NCI-H2196 (cell line): ENCODE measurements around the gene RPP30.
"Not testable (repeated sequence)": the region's sequence is repeated elsewhere in the genome, so short reads cannot be mapped to it uniquely, and the experiment has no call there.

Experiments
- DNase-seq: peaks from one replicate; lab custom pipeline; 2025; ENCODE audit not compliant: unreplicated experiment; lab: John Stamatoyannopoulos, UW

Gene RPP30

GRCh38 chr10:90866050-90866598, 5.7 kb upstream of the RPP30 start:
- DNase-seq: no peak

GRCh38 chr10:90871279-90871765, 452 bp upstream of the RPP30 start:
- no peak for DNase-seq

GRCh38 chr10:90872648-90873020, 860 bp downstream of the RPP30 start:
- no peak for DNase-seq

DNA sequence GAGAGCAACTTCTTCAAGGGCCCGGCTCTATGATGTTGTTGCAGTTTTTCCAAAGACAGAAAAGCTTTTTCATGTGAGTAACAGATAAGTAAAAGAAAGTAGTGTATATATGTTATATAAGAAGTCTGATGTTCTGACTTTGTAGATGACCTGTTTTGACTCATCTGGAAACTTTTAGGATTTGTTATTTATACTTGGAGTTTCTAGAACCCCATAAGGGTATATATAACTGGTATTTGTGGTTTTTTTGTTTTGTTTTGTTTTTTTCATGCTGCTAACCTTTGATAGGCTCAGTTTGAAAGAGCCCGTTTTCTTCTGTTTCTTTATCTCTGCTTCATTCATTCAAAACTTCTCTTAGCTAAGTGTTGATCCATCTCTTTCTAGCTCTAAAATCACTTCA, 7.3 kb downstream of the RPP30 start:
- no peak for DNase-seq

- peak; percentile 5 for DNase-seq
These were observed 8.4 kb downstream of the RPP30 start for GRCh38 chr10:90880059-90880719.

DNA sequence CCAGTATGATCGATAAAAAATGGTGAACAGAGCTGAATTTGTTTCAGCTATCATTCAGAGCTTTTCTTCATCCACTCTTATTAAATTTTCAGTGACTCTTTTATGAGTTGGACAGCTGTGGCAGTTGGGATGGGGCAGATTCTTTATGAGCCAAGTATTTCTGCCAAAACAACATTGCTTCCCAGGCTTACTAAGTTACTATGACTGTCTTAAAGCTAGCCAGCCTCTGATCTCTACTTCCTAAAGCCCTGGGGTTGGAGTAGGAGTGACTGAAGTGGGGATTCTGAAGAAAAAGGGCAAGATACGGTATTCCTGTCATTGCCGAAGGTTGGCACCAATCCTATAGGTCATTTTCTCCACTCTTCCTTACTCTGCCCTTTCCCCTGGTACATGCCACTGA, 12.7 kb downstream of the RPP30 start:
- no peak for DNase-seq

- DNase-seq: no peak
These were observed 13.4 kb downstream of the RPP30 start for GRCh38 chr10:90885176-90885575.

- DNase-seq: no peak
These were observed 15.8 kb downstream of the RPP30 start for GRCh38 chr10:90887555-90887954.

DNA sequence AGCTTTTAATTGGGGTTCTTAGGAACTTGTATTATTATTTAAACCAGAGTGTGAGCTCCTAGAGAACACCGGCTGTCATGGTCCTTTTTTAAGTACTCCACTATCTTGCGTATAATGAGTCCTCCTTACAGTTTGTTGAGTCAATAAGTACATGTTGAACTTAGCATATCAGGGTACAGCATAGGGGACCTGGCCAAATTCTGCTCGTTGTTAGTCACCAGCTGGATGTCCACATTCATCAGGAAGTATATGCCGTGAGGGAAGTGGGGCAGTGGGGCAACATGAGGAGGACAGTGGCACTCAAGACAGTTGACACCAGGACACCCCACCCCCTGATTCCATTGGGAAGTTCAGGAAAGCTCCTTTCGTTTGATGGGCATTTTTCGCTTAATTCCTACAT, 16.6 kb downstream of the RPP30 start:
- no peak for DNase-seq

GRCh38 chr10:90889636-90890035, 17.9 kb downstream of the RPP30 start:
- no peak for DNase-seq

- no peak for DNase-seq
These were observed 18.6 kb downstream of the RPP30 start for GRCh38 chr10:90890347-90890746.

DNA sequence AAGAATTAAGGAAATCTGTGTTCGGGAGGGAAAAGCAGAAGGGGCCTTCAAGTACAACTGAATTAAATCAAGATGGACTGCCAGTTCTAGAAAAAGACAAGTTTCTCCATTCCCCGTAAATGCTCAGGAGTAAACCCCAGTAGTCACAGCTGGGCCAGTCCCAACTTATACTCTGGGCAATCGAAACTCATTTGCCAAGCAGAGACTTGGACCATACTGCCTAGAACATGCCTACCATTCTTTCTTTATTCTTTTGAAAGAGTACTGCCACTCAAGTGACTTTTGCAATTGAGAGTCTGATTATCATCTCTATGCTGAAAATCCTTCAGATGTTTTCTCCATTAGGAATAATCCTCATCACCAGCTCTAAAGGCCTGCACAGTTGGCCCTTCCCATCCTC, 21.4 kb downstream of the RPP30 start:
- DNase-seq: no peak

GRCh38 chr10:90896916-90897315, 25.1 kb downstream of the RPP30 start:
- DNase-seq: not testable (repeated sequence)

DNA sequence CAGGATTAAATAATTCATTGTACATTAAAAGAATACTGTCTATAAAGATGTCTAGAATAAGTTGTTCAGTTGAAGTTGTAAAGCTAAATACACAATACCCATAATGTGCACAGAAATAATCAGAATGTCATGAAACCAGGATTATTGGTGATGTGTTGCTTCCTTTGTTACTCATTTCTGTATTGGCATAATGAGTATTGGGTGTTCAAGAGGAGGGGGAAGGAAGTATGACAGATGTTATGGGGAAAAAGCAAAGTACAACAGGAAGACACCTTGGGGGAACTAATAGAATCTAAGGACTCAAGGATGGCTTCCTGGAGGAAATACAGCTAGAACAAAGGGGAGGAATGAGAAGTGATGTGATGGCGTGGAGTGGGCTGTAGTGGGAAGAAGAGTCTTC, 34.2 kb downstream of the RPP30 start:
- DNase-seq: no peak

GRCh38 chr10:90906596-90906995, 34.8 kb downstream of the RPP30 start:
- no peak for DNase-seq

- DNase-seq: peak; percentile 32
These were observed 39.6 kb downstream of the RPP30 start for GRCh38 chr10:90911133-90912051.

GRCh38 chr10:90912174-90912573, 40.4 kb downstream of the RPP30 start:
- no peak for DNase-seq

- DNase-seq: no peak
These were observed 41.2 kb downstream of the RPP30 start for GRCh38 chr10:90912854-90913479.

GRCh38 chr10:90913774-90914420, 42.1 kb downstream of the RPP30 start:
- DNase-seq: no peak

- no peak for DNase-seq
These were observed 43.4 kb downstream of the RPP30 start for GRCh38 chr10:90914992-90915765.
